ENCODE data around the gene LRRC40.

LRRC40 gene

DNA sequence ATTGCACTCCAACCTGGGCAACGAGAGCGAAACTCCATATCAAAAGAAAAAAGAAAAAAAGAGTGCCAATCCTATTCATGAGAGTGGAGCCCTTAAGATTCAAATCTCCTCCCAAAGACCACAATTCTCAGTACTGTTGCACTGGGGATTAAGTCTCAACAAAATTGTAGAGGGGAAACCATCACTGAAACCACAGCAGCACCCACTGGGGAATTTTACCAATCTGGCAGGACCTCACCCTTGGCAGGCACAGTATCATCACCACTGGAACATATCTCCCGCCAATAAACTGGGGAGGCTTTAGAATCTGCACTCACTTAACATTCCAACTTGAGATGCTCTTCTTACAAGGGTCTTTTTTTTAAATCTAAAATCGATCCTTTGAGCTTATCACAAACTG, 41.0 kb downstream of the LRRC40 start:
- Histone ChIP-seq H3K27ac (ENCODE audit: extremely low read depth, low read depth, low read length) (no peak overlapping the region), H3K4me1 (ENCODE audit: control insufficient read depth, insufficient read depth, low read length) (no peaks in the 10 kb centered on the region), H3K36me3 (ENCODE audit: control insufficient read depth in 2 of 2, insufficient read depth in 1 of 2, low read length in 2 of 2) (no peaks in the 10 kb centered on the region), H3K4me3 (ENCODE audit: low read depth, low read length) (no peak overlapping the region), H3K9me3 (ENCODE audit: control insufficient read depth, insufficient read depth, low read depth, low read length) (no peaks in the 10 kb centered on the region)
- ChIA-PET POLR2A (no interaction called here), CTCF (no interaction called here)
- no peak for TF ChIP-seq ZIC2 (tag by site-specific recombination; IDR thresholded peaks at IDR 0.05)
- TF ChIP-seq, protein P1, sequence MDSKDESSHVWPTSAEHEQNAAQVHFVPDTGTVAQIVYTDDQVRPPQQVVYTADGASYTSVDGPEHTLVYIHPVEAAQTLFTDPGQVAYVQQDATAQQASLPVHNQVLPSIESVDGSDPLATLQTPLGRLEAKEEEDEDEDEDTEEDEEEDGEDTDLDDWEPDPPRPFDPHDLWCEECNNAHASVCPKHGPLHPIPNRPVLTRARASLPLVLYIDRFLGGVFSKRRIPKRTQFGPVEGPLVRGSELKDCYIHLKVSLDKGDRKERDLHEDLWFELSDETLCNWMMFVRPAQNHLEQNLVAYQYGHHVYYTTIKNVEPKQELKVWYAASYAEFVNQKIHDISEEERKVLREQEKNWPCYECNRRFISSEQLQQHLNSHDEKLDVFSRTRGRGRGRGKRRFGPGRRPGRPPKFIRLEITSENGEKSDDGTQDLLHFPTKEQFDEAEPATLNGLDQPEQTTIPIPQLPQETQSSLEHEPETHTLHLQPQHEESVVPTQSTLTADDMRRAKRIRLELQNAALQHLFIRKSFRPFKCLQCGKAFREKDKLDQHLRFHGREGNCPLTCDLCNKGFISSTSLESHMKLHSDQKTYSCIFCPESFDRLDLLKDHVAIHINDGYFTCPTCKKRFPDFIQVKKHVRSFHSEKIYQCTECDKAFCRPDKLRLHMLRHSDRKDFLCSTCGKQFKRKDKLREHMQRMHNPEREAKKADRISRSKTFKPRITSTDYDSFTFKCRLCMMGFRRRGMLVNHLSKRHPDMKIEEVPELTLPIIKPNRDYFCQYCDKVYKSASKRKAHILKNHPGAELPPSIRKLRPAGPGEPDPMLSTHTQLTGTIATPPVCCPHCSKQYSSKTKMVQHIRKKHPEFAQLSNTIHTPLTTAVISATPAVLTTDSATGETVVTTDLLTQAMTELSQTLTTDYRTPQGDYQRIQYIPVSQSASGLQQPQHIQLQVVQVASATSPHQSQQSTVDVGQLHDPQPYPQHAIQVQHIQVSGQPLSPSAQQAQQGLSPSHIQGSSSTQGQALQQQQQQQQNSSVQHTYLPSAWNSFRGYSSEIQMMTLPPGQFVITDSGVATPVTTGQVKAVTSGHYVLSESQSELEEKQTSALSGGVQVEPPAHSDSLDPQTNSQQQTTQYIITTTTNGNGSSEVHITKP (tag by site-specific recombination; IDR thresholded peaks at IDR 0.05): no peak
- no peak for TF ChIP-seq ZNF16 (tag by site-specific recombination; IDR thresholded peaks at IDR 0.05; ENCODE audit: low read depth)
- TF ChIP-seq BCL11B (tag by site-specific recombination; IDR thresholded peaks at IDR 0.05; ENCODE audit: low read depth): no peak
- TF ChIP-seq ZNF768 (tag by site-specific recombination; IDR thresholded peaks at IDR 0.05): no peak
- TF ChIP-seq, protein P2, sequence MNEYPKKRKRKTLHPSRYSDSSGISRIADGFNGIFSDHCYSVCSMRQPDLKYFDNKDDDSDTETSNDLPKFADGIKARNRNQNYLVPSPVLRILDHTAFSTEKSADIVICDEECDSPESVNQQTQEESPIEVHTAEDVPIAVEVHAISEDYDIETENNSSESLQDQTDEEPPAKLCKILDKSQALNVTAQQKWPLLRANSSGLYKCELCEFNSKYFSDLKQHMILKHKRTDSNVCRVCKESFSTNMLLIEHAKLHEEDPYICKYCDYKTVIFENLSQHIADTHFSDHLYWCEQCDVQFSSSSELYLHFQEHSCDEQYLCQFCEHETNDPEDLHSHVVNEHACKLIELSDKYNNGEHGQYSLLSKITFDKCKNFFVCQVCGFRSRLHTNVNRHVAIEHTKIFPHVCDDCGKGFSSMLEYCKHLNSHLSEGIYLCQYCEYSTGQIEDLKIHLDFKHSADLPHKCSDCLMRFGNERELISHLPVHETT (tag by site-specific recombination; IDR thresholded peaks at IDR 0.05): no peak
- TF ChIP-seq SCRT1 (tag by site-specific recombination; IDR thresholded peaks at IDR 0.05; ENCODE audit: borderline replicate concordance): no peak
- TF ChIP-seq, protein P3, sequence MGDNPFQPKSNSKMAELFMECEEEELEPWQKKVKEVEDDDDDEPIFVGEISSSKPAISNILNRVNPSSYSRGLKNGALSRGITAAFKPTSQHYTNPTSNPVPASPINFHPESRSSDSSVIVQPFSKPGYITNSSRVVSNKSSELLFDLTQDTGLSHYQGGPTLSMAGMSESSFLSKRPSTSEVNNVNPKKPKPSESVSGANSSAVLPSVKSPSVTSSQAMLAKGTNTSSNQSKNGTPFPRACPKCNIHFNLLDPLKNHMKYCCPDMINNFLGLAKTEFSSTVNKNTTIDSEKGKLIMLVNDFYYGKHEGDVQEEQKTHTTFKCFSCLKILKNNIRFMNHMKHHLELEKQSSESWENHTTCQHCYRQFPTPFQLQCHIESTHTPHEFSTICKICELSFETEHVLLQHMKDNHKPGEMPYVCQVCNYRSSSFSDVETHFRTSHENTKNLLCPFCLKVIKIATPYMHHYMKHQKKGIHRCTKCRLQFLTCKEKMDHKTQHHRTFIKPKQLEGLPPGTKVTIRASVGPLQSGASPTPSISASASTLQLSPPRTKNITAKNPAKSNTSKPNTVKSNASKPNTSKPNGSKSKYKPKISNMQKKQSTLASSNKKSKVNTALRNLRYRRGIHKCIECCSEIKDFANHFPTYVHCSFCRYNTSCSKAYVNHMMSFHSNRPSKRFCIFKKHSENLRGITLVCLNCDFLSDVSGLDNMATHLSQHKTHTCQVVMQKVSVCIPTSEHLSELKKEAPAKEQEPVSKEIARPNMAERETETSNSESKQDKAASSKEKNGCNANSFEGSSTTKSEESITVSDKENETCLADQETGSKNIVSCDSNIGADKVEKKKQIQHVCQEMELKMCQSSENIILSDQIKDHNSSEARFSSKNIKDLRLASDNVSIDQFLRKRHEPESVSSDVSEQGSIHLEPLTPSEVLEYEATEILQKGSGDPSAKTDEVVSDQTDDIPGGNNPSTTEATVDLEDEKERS (tag by site-specific recombination; IDR thresholded peaks at IDR 0.05): no peak
- no peak for TF ChIP-seq ZNF350 (tag by site-specific recombination; IDR thresholded peaks at IDR 0.05)
- TF ChIP-seq ZNF394 (tag by site-specific recombination; IDR thresholded peaks at IDR 0.05; ENCODE audit: borderline replicate concordance): no peak
- no peak for TF ChIP-seq ZNF155 (tag by site-specific recombination; IDR thresholded peaks at IDR 0.05)
- TF ChIP-seq IKZF3 (tag by site-specific recombination; IDR thresholded peaks at IDR 0.05): no peak
- no peak for TF ChIP-seq GFI1B (tag by site-specific recombination; IDR thresholded peaks at IDR 0.05)
- TF ChIP-seq ZNF654 (tag by site-specific recombination; IDR thresholded peaks at IDR 0.05; ENCODE audit: low read depth): no peak
- TF ChIP-seq, protein P4, sequence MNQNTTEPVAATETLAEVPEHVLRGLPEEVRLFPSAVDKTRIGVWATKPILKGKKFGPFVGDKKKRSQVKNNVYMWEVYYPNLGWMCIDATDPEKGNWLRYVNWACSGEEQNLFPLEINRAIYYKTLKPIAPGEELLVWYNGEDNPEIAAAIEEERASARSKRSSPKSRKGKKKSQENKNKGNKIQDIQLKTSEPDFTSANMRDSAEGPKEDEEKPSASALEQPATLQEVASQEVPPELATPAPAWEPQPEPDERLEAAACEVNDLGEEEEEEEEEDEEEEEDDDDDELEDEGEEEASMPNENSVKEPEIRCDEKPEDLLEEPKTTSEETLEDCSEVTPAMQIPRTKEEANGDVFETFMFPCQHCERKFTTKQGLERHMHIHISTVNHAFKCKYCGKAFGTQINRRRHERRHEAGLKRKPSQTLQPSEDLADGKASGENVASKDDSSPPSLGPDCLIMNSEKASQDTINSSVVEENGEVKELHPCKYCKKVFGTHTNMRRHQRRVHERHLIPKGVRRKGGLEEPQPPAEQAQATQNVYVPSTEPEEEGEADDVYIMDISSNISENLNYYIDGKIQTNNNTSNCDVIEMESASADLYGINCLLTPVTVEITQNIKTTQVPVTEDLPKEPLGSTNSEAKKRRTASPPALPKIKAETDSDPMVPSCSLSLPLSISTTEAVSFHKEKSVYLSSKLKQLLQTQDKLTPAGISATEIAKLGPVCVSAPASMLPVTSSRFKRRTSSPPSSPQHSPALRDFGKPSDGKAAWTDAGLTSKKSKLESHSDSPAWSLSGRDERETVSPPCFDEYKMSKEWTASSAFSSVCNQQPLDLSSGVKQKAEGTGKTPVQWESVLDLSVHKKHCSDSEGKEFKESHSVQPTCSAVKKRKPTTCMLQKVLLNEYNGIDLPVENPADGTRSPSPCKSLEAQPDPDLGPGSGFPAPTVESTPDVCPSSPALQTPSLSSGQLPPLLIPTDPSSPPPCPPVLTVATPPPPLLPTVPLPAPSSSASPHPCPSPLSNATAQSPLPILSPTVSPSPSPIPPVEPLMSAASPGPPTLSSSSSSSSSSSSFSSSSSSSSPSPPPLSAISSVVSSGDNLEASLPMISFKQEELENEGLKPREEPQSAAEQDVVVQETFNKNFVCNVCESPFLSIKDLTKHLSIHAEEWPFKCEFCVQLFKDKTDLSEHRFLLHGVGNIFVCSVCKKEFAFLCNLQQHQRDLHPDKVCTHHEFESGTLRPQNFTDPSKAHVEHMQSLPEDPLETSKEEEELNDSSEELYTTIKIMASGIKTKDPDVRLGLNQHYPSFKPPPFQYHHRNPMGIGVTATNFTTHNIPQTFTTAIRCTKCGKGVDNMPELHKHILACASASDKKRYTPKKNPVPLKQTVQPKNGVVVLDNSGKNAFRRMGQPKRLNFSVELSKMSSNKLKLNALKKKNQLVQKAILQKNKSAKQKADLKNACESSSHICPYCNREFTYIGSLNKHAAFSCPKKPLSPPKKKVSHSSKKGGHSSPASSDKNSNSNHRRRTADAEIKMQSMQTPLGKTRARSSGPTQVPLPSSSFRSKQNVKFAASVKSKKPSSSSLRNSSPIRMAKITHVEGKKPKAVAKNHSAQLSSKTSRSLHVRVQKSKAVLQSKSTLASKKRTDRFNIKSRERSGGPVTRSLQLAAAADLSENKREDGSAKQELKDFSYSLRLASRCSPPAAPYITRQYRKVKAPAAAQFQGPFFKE (tag by site-specific recombination; IDR thresholded peaks at IDR 0.05; ENCODE audit: borderline replicate concordance): no peak
- TF ChIP-seq GLI2 (tag by site-specific recombination; IDR thresholded peaks at IDR 0.05; ENCODE audit: borderline replicate concordance, low read depth): no peak
- no peak for TF ChIP-seq ZNF335 (tag by site-specific recombination; conservative IDR thresholded peaks at IDR 0.05)
- TF ChIP-seq, protein P5, sequence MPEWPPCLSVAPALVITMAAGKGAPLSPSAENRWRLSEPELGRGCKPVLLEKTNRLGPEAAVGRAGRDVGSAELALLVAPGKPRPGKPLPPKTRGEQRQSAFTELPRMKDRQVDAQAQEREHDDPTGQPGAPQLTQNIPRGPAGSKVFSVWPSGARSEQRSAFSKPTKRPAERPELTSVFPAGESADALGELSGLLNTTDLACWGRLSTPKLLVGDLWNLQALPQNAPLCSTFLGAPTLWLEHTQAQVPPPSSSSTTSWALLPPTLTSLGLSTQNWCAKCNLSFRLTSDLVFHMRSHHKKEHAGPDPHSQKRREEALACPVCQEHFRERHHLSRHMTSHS (tag by site-specific recombination; IDR thresholded peaks at IDR 0.05): no peak
- TF ChIP-seq ZNF114 (tag by site-specific recombination; IDR thresholded peaks at IDR 0.05): no peak
- TF ChIP-seq, protein P6, sequence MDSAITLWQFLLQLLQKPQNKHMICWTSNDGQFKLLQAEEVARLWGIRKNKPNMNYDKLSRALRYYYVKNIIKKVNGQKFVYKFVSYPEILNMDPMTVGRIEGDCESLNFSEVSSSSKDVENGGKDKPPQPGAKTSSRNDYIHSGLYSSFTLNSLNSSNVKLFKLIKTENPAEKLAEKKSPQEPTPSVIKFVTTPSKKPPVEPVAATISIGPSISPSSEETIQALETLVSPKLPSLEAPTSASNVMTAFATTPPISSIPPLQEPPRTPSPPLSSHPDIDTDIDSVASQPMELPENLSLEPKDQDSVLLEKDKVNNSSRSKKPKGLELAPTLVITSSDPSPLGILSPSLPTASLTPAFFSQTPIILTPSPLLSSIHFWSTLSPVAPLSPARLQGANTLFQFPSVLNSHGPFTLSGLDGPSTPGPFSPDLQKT (IDR thresholded peaks at IDR 0.05; ENCODE audit: borderline replicate concordance, low read depth, low read length): no peak

Measured in HEK293 (cell line).